HG02852 (cell line): ENCODE results near the gene KBTBD2.
A peak's percentile ranks its signal among the peaks of the same experiment; 100 is the strongest.
"Not testable (repeated sequence)": the region's sequence is repeated elsewhere in the genome, so short reads cannot be mapped to it uniquely, and the experiment has no call there.

Experiments used
- ATAC-seq: cut with Tn5 transposase; IDR thresholded peaks from one replicate; pipeline ENCODE4 v1.9.1; 2021; ENCODE audit warnings: mild to moderate bottlenecking, moderate library complexity; ENCODE audit not compliant: unreplicated experiment

KBTBD2 gene

GRCh38 chr7:32893722-32894121 is 2.2 kb upstream of the KBTBD2 start:
- ATAC-seq: no peak

GRCh38 chr7:32893207-32893524 is 1.6 kb upstream of the KBTBD2 start:
- ATAC-seq: no peak

GRCh38 chr7:32892521-32893206 is 1.1 kb upstream of the KBTBD2 start:
- ATAC-seq: peak; percentile 4

GRCh38 chr7:32891800-32892520 is 400 bp upstream of the KBTBD2 start:
- ATAC-seq: peak; percentile 50

GRCh38 chr7:32890793-32891042 is 842 bp downstream of the KBTBD2 start:
- no peak for ATAC-seq

- ATAC-seq: peak; percentile 31
Observed at GRCh38 chr7:32890010-32890792, 1.4 kb downstream of the KBTBD2 start.

- ATAC-seq: no peak
Observed at GRCh38 chr7:32888505-32888904, 3.1 kb downstream of the KBTBD2 start.

GRCh38 chr7:32887395-32887794 is 4.2 kb downstream of the KBTBD2 start:
- ATAC-seq: no peak

GRCh38 chr7:32881074-32881982 is 10.2 kb downstream of the KBTBD2 start:
- no peak for ATAC-seq

- ATAC-seq: no peak
Observed at GRCh38 chr7:32879460-32879859, 12.1 kb downstream of the KBTBD2 start.

- ATAC-seq: not testable (repeated sequence)
Observed at GRCh38 chr7:32878023-32878422, 13.5 kb downstream of the KBTBD2 start.

GRCh38 chr7:32872421-32872820 is 19.1 kb downstream of the KBTBD2 start:
- no peak for ATAC-seq

- ATAC-seq: peak; percentile 87
Observed at GRCh38 chr7:32871624-32872371, 19.8 kb downstream of the KBTBD2 start.

GRCh38 chr7:32870298-32870697 is 21.3 kb downstream of the KBTBD2 start:
- no peak for ATAC-seq

GRCh38 chr7:32869716-32870115 is 21.8 kb downstream of the KBTBD2 start:
- ATAC-seq: no peak

GRCh38 chr7:32868116-32868515 is 23.4 kb downstream of the KBTBD2 start:
- ATAC-seq: no peak

GRCh38 chr7:32865448-32866030 is 26.0 kb downstream of the KBTBD2 start:
- ATAC-seq: no peak

GRCh38 chr7:32863872-32864271 is 27.7 kb downstream of the KBTBD2 start:
- ATAC-seq: not testable (repeated sequence)

GRCh38 chr7:32860090-32860489 is 31.5 kb downstream of the KBTBD2 start:
- ATAC-seq: no peak

GRCh38 chr7:32858648-32859047 is 32.9 kb downstream of the KBTBD2 start:
- ATAC-seq: no peak
